ENCODE results near the gene VPS26A. TPM values are rescaled to one million over a fixed set of nuclear protein-coding genes. Genes with fewer than 3 reads are reported as not detected.

The VPS26A gene
- total RNA-seq, 1 experiment from 2014 or later: 28.3 TPM

DNA sequence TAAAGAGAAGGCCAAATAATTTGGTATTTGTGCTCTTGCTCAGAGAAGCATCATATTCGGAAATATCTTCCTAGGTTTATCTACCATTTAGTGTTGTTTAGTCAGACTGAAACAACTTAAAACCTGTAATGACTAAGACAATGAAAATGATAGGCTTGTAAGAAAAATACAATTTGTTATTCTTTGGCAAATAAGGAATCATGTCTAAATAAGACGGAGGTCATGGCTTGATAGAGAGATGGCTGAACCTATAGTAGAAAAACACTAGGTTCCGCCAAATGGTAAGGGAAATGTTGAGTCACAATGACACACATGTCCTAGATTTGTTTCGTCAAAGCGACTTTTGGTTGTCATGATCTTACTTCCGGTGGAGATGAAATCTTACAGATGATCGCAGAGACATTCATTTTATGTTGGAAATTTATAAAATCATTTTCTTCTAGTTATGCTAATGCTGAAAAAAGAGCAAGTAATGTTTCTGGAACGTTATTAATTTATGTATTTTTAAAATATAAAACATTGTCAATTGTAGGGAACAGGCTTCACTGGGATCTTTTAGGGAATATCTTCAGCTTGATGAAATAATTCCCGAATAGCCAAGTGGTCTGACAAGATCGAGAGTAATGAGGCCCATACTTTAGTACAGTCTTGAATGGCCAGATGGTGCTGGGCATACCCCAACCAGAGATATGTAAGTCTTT is 35.0 kb upstream of the VPS26A start:
- Histone ChIP-seq H3K4me2 (ENCODE audit: low read depth, low read length, poor library complexity, severe bottlenecking) (peak overlapping the region; percentile 71), H3K4me3 (ENCODE audit: low read length) (peak overlapping the region; percentile 64), H3K9me3 (ENCODE audit: low read length) (no peaks in the 10 kb centered on the region), H3K27ac (ENCODE audit: low read length) (no peak overlapping the region), H3K4me1 (ENCODE audit: low read length) (peaks cover 27% of the 10 kb centered on the region), H4K20me1 (ENCODE audit: insufficient read depth, low read depth, low read length) (no peaks in the 10 kb centered on the region), H2AFZ (ENCODE audit: low read length) (peak overlapping the region; percentile 93), H3K27me3 (ENCODE audit: low read length) (no peaks in the 10 kb centered on the region), H3K9ac (ENCODE audit: low read length) (peak overlapping the region; percentile 67), H3K36me3 (ENCODE audit: insufficient read depth, low read length) (no peaks in the 10 kb centered on the region), H3K9me2 (replicated peaks; ENCODE audit: insufficient read depth, low read length) (no peaks in the 10 kb centered on the region), H3K79me2 (ENCODE audit: low read length) (no peaks in the 10 kb centered on the region)
- DNase-seq: peak; percentile 70

DNA sequence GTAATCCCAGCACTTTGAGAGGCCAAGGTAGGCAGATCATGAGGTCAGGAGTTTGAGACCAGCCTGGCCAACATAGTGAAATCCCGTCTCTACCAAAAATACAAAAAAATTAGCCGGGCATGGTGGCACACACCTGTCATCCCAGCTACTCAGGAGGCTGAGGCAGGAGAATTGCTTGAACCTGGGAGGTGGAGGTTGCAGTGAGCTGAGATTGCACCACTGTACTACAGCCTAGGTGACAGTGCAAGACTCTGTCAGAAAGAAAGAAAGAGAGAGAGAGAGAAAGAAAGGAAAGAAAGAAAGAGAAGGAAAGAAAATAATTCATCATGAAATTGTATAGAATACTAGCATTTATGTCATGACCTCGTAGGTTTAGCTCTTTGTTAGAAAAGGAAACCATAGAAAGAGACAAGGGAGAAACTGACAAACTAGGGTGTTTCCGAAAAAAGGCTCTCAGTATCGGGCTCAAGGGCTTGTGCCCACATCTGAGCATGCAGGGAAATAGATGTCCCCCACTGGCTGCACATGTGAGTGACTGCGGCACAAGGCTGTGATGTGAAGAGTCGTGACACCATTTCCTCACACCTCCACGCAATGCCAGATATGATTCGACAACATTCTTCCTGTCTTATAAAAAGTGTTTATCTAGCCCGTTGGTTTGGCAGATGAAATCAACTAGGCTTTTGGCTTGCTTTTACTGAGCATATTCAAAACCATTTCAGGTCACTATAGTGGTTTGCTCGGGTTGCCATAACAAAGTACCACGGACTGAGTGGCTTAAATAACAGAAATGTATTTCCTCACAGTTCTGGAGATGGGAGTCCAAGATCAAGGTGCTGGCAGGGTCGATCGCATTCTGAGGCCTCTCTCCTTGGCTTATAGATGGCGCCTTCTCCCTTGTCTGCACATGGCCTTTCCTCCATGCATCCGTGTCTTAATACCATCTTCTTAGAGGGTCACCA is 34.1 kb upstream of the VPS26A start:
- peaks cover 27% of the 10 kb centered on the region for H3K4me1 ChIP-seq (ENCODE audit: low read length)
- no peak overlapping the region for H3K4me3 ChIP-seq (ENCODE audit: low read length)
- DNase-seq: no peak
- H3K79me2 ChIP-seq (ENCODE audit: low read length): no peaks in the 10 kb centered on the region
- no peaks in the 10 kb centered on the region for H3K9me3 ChIP-seq (ENCODE audit: low read length)
- 0 out of 2 replicates have a peak overlapping the region, but pooled peaks have one; percentile 20 for H2AFZ ChIP-seq (ENCODE audit: low read length)
- H3K9me2 ChIP-seq (replicated peaks; ENCODE audit: insufficient read depth, low read length): no peaks in the 10 kb centered on the region
- peak overlapping the region; percentile 13 for H3K4me2 ChIP-seq (ENCODE audit: low read depth, low read length, poor library complexity, severe bottlenecking)
- no peak overlapping the region for H3K9ac ChIP-seq (ENCODE audit: low read length)
- no peak overlapping the region for H3K27ac ChIP-seq (ENCODE audit: low read length)
- no peaks in the 10 kb centered on the region for H3K36me3 ChIP-seq (ENCODE audit: insufficient read depth, low read length)
- no peaks in the 10 kb centered on the region for H3K27me3 ChIP-seq (ENCODE audit: low read length)
- no peaks in the 10 kb centered on the region for H4K20me1 ChIP-seq (ENCODE audit: insufficient read depth, low read depth, low read length)

DNA sequence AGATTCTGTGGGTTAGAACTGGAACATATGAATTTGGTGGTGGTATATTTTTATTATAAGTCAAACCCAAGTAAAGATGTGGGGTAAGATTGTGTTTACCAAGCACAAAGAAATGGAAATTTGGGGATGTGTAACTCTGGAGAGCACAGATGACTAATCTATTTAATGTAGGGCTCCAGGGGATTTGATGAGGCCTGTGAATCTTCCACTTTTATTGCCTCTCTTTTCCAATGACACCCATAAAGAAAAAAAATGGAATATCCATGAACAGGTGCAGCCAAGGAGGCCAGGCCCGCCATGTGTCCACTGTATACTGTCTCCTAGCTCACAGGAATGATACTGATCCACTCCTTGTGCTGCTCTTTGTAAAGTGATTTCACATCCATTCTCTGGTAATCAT is 33.3 kb upstream of the VPS26A start:
- no peak overlapping the region for H3K4me2 ChIP-seq (ENCODE audit: low read depth, low read length, poor library complexity, severe bottlenecking)

DNA sequence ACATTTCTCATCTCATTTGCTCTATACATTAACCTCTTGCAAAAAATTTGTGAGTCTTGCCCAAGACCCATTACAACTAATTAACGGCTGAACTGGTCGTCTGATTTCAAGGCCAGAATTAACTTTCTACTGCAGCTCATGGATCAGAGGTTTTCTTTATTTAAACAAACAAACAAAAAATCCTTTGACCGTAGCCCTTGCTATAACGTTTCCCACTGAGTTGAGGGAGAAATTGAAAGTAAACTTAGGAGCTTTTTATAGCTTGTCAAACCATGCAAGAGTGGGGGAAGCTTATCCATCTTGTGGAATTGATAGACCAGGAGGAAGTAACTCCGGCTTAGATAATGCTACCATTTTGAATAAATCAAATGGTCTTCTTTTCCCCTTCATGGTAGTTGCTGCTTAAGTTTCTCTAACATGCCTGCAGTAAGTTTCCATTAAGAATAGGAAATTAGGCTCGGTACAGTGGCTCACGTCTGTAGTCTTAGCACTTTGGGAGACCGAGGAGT is 32.8 kb upstream of the VPS26A start:
- Histone ChIP-seq H3K4me3 (ENCODE audit: low read length) (no peak overlapping the region), H3K9me3 (ENCODE audit: low read length) (no peaks in the 10 kb centered on the region), H3K9me2 (replicated peaks; ENCODE audit: insufficient read depth, low read length) (no peaks in the 10 kb centered on the region), H3K27me3 (ENCODE audit: low read length) (no peaks in the 10 kb centered on the region), H2AFZ (ENCODE audit: low read length) (no peak overlapping the region), H3K4me1 (ENCODE audit: low read length) (peaks cover 27% of the 10 kb centered on the region), H3K9ac (ENCODE audit: low read length) (no peak overlapping the region), H3K79me2 (ENCODE audit: low read length) (no peaks in the 10 kb centered on the region), H3K4me2 (ENCODE audit: low read depth, low read length, poor library complexity, severe bottlenecking) (no peak overlapping the region), H3K36me3 (ENCODE audit: insufficient read depth, low read length) (no peaks in the 10 kb centered on the region), H3K27ac (ENCODE audit: low read length) (no peak overlapping the region), H4K20me1 (ENCODE audit: insufficient read depth, low read depth, low read length) (no peaks in the 10 kb centered on the region)
- no peak for DNase-seq

More for the DNA sequence above, 33.3 kb upstream of the VPS26A start:
- no peak for DNase-seq
- no peaks in the 10 kb centered on the region for H3K9me2 ChIP-seq (replicated peaks; ENCODE audit: insufficient read depth, low read length)
- no peak overlapping the region for H2AFZ ChIP-seq (ENCODE audit: low read length)
- H3K36me3 ChIP-seq (ENCODE audit: insufficient read depth, low read length): no peaks in the 10 kb centered on the region
- H3K4me3 ChIP-seq (ENCODE audit: low read length): no peak overlapping the region
- H3K79me2 ChIP-seq (ENCODE audit: low read length): no peaks in the 10 kb centered on the region
- H3K9ac ChIP-seq (ENCODE audit: low read length): no peak overlapping the region
- H3K9me3 ChIP-seq (ENCODE audit: low read length): no peaks in the 10 kb centered on the region
- H3K27me3 ChIP-seq (ENCODE audit: low read length): no peaks in the 10 kb centered on the region
- no peak overlapping the region for H3K27ac ChIP-seq (ENCODE audit: low read length)
- no peaks in the 10 kb centered on the region for H4K20me1 ChIP-seq (ENCODE audit: insufficient read depth, low read depth, low read length)
- peaks cover 27% of the 10 kb centered on the region for H3K4me1 ChIP-seq (ENCODE audit: low read length)

DNA sequence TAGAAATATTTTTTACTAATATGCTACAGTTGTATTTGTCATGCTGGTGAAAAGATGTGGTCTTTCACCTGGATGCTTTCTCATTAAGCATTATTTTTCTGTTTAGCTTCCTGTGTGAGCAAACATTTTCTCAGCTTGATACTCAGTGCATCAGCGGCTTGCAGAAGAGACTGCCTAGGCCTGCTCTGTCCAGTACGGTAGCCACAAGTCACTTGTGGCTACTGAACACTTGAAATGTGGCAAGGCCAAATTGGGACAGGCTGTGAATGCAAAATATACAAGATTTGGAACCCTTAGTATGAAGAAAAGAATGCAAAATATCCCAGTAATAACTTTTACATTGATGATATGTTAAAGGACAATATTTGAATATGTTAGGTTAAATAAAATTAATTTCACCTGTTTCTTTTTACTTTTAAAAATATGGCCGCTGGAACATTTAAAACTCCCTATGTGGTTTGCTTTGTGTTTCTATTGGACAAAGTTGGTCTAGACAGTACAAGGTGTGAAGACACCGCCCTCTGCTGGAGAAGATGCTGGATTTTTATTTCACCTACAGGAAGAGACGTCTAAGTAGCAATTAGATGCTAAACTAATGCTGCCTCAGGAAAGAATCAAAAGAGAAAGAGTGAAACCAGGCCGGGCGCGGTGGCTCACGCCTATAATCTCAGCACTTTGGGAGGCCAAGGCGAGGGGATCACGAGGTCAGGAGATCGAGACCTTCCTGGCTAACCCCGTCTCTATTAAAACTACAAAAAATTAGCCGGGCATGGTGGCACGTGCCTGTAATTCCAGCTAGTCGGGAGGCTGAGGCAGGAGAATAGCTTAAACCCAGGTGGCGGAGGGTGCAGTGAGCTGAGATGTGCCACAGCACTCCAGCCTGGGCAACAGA is 30.8 kb upstream of the VPS26A start:
- Histone ChIP-seq H3K4me2 (ENCODE audit: low read depth, low read length, poor library complexity, severe bottlenecking) (no peak overlapping the region), H3K4me1 (ENCODE audit: low read length) (peaks cover 15% of the 10 kb centered on the region), H3K27me3 (ENCODE audit: low read length) (no peaks in the 10 kb centered on the region), H3K79me2 (ENCODE audit: low read length) (no peaks in the 10 kb centered on the region), H3K9me2 (replicated peaks; ENCODE audit: insufficient read depth, low read length) (no peaks in the 10 kb centered on the region), H3K27ac (ENCODE audit: low read length) (no peak overlapping the region), H3K9me3 (ENCODE audit: low read length) (no peaks in the 10 kb centered on the region), H3K9ac (ENCODE audit: low read length) (no peak overlapping the region), H3K36me3 (ENCODE audit: insufficient read depth, low read length) (no peaks in the 10 kb centered on the region), H4K20me1 (ENCODE audit: insufficient read depth, low read depth, low read length) (no peaks in the 10 kb centered on the region), H2AFZ (ENCODE audit: low read length) (peak overlapping the region; percentile 44), H3K4me3 (ENCODE audit: low read length) (no peak overlapping the region)
- DNase-seq: peak; percentile 93

DNA sequence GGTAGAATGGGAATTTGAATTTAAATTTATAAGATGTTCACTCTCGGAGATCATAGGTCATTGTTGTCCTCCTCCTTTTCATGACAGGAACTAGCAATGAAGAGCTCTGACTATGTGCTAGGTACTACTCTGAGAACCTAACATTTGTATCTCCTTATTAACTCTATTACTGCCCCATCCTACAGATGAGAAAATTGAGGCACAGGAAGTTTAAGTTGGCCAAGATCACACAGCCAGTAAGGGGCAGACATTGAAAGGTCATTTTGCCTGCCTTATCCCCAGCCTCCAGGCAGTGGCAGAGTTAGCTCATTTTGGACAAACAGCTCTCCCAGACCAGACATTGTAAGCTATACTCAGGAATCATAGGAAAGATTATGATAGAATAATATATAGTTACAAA is 30.0 kb upstream of the VPS26A start:
- H3K79me2 ChIP-seq (ENCODE audit: low read length): no peaks in the 10 kb centered on the region
- H3K27ac ChIP-seq (ENCODE audit: low read length): no peak overlapping the region
- no peak overlapping the region; the same call in 1 of the 2 replicates for H2AFZ ChIP-seq (ENCODE audit: low read length)
- no peaks in the 10 kb centered on the region for H3K27me3 ChIP-seq (ENCODE audit: low read length)
- no peak overlapping the region for H3K4me3 ChIP-seq (ENCODE audit: low read length)
- no peak overlapping the region for H3K9ac ChIP-seq (ENCODE audit: low read length)
- H3K36me3 ChIP-seq (ENCODE audit: insufficient read depth, low read length): no peaks in the 10 kb centered on the region
- no peaks in the 10 kb centered on the region for H4K20me1 ChIP-seq (ENCODE audit: insufficient read depth, low read depth, low read length)
- H3K4me2 ChIP-seq (ENCODE audit: low read depth, low read length, poor library complexity, severe bottlenecking): no peak overlapping the region
- H3K9me3 ChIP-seq (ENCODE audit: low read length): no peaks in the 10 kb centered on the region
- no peak for DNase-seq
- H3K4me1 ChIP-seq (ENCODE audit: low read length): peaks cover 8% of the 10 kb centered on the region
- no peaks in the 10 kb centered on the region for H3K9me2 ChIP-seq (replicated peaks; ENCODE audit: insufficient read depth, low read length)

DNA sequence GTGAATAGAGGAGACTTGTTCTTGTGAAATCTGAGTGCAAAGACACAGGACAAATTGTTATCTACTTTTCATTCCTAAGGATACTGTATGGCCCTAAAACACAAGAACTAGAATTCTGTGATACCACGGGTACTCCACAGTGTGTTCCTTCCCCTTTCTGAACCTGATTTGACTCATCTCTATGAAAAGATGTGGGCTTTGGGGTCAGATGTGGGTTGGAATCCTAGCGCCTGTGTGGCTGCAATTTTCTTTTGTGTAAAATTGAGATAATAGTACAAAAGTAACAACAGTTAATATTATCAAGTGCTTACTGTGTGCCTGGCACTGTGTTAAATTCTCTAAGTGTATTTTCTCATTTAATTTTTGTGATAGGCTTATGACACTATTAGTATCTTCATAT is 27.9 kb upstream of the VPS26A start:
- no peaks in the 10 kb centered on the region for H3K79me2 ChIP-seq (ENCODE audit: low read length)
- H3K9me2 ChIP-seq (replicated peaks; ENCODE audit: insufficient read depth, low read length): no peaks in the 10 kb centered on the region
- H2AFZ ChIP-seq (ENCODE audit: low read length): no peak overlapping the region
- H3K4me2 ChIP-seq (ENCODE audit: low read depth, low read length, poor library complexity, severe bottlenecking): no peak overlapping the region
- no peaks in the 10 kb centered on the region for H4K20me1 ChIP-seq (ENCODE audit: insufficient read depth, low read depth, low read length)
- H3K4me3 ChIP-seq (ENCODE audit: low read length): no peak overlapping the region
- H3K27ac ChIP-seq (ENCODE audit: low read length): no peak overlapping the region
- no peaks in the 10 kb centered on the region for H3K27me3 ChIP-seq (ENCODE audit: low read length)
- no peak for DNase-seq
- H3K9ac ChIP-seq (ENCODE audit: low read length): no peak overlapping the region
- H3K9me3 ChIP-seq (ENCODE audit: low read length): no peaks in the 10 kb centered on the region
- H3K4me1 ChIP-seq (ENCODE audit: low read length): peaks cover 3% of the 10 kb centered on the region; the same call in 1 of the 2 replicates
- H3K36me3 ChIP-seq (ENCODE audit: insufficient read depth, low read length): no peaks in the 10 kb centered on the region
